Measurements from ENCODE around the gene ZSWIM8. TPM values are rescaled to one million over a fixed set of nuclear protein-coding genes. Genes with fewer than 3 reads are reported as not detected.

The ZSWIM8 gene
- total and polyA plus RNA-seq, 2 of the 8 experiments (the other 6 are each of a cell fraction or from before 2014, with no cell fraction given) = 44.7 to 99.7 TPM

DNA sequence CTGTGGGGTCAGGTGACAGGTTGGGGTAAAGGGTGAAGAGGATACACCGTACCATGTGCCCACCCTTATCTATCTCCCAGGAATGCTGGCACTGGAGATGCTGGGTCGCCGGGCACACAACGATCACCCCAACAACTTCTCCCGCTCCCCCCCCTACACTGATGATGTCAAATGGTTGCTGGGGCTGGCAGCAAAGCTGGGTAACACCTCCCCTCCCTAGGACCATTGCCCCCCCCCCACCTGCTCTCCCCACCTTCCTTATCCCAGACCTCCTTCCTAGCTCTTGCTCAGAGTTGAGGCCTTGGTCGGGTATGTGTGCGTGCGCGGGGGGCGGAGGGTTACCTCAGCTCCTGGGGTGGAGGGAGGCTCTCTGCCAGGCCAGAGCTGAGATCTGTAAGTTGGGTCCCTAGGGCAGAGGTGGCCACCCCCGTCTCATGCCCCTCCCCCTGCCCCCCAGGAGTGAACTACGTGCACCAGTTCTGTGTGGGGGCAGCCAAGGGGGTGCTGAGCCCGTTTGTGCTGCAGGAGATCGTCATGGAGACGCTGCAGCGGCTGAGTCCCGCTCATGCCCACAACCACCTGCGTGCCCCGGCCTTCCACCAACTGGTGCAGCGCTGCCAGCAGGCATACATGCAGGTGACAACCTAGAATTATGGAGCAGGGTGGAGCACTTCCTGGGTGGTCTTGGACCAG lies 15.3 kb downstream of the ZSWIM8 start:
- H3K4me2 ChIP-seq (ENCODE audit: insufficient read depth in 1 of 2, low read depth in 2 of 2, low read length in 2 of 2) = no peak overlapping the region
- H3K36me3 ChIP-seq (ENCODE audit: control insufficient read depth in 2 of 4, insufficient read depth in 4 of 4, low read length in 3 of 4) = peaks cover 2 to 27% (median 18%) of the 10 kb centered on the region in 4 experiments; a peak in 7 of 8 replicates
- H2BK12ac ChIP-seq (ENCODE audit: low read depth, low read length) = no peak overlapping the region
- no peak overlapping the region for H4K5ac ChIP-seq (ENCODE audit: insufficient read length, low read depth, low read length)
- H2BK15ac ChIP-seq (ENCODE audit: low read length) = no peak overlapping the region
- H4K91ac ChIP-seq (replicated peaks; ENCODE audit: insufficient read length, low read length) = no peak overlapping the region
- H3K27ac ChIP-seq (ENCODE audit: low read depth, low read length) = no peak overlapping the region
- no peaks in the 10 kb centered on the region for H3K79me1 ChIP-seq (ENCODE audit: low read depth, low read length)
- no peaks in the 10 kb centered on the region for H3K4me1 ChIP-seq (replicated peaks in 1 of 4; ENCODE audit: control insufficient read depth in 3 of 4, insufficient read depth in 4 of 4, low read length in 3 of 4)
- DNase-seq (ENCODE audit: low read depth in 1 of 2, low spot score in 2 of 2) = no peak
- H3K56ac ChIP-seq (replicated peaks; ENCODE audit: insufficient read length, low read depth, low read length) = no peak overlapping the region
- no peak overlapping the region for H3K4ac ChIP-seq (replicated peaks; ENCODE audit: insufficient read length, low read depth, low read length)
- POLR2A ChIA-PET (ENCODE audit: partially characterized antibody) = interaction anchor here (0.6 to 12.1 kb wide), 6 partner anchors 7 to 58 kb away, joined by 3 to 137 read pairs (median 3); partner anchors contain the start of gene NDST2
- TF ChIP-seq, protein P1, sequence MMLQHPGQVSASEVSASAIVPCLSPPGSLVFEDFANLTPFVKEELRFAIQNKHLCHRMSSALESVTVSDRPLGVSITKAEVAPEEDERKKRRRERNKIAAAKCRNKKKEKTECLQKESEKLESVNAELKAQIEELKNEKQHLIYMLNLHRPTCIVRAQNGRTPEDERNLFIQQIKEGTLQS (IDR thresholded peaks at IDR 0.05; ENCODE audit: insufficient read depth, low read depth, low read length) = no peak
- no peak for TF ChIP-seq TAF7 (optimal IDR thresholded peaks at IDR 0.05; ENCODE audit: borderline replicate concordance, low read depth, low read length)
- TF ChIP-seq POLR2A (IDR thresholded peaks at IDR 0.05; ENCODE audit: control extremely low read depth in 1 of 2, low read depth in 2 of 2, low read length in 2 of 2) = peak in 1 of 2 experiments; percentile 9; a peak in 1 of 3 replicates
- H2BK5ac ChIP-seq (ENCODE audit: low read depth, low read length) = no peak overlapping the region
- no peak overlapping the region for H2BK20ac ChIP-seq (ENCODE audit: low read length)
- no peak overlapping the region for H3K18ac ChIP-seq (ENCODE audit: extremely low read depth, low read length)
- FAIRE-seq = no peak
- H3K27me3 ChIP-seq (replicated peaks in 1 of 4; ENCODE audit: control insufficient read depth in 3 of 4, extremely low read depth in 1 of 4, insufficient read depth in 3 of 4, low read length in 3 of 4) = no peaks in the 10 kb centered on the region
- no peak overlapping the region for H3K9ac ChIP-seq (replicated peaks in 1 of 4; ENCODE audit: extremely low read depth in 1 of 4, low read depth in 3 of 4, low read length in 3 of 4)
- no peaks in the 10 kb centered on the region for H3K23me2 ChIP-seq (ENCODE audit: low read depth, low read length)
- 89% methylated on average over 19 of the region's 20 CpGs; no CpG with 5 or more reads in 1 of the 2 experiments for WGBS, 2 experiments (ENCODE audit: extremely low coverage in 1 of 2, insufficient coverage in 1 of 2, insufficient read length in 1 of 2, insufficient replicate concordance in 2 of 2, low coverage in 1 of 2, low lambda C conversion rate in 2 of 2, missing lambda C conversion rate in 1 of 2)
- CTCF ChIA-PET (ENCODE audit: partially characterized antibody) = interaction anchor here (1.1 kb wide), 1 partner anchor 13 kb away, joined by 3 read pairs; no protein-coding TSS in a partner anchor
- H3K79me2 ChIP-seq (ENCODE audit: control insufficient read depth in 1 of 2, insufficient read depth in 2 of 2, low read length in 2 of 2) = no peaks in the 10 kb centered on the region
- no peak overlapping the region for H3K4me3 ChIP-seq (ENCODE audit: extremely low read depth in 1 of 4, insufficient read depth in 2 of 4, low read depth in 3 of 4, low read length in 4 of 4)
- H2AK5ac ChIP-seq (ENCODE audit: low read depth, low read length) = no peak overlapping the region
- no peak overlapping the region for H3K14ac ChIP-seq (ENCODE audit: insufficient read length)
- no peak overlapping the region for H3K23ac ChIP-seq (ENCODE audit: insufficient read length)
- H4K20me1 ChIP-seq (replicated peaks in 1 of 2; ENCODE audit: control insufficient read depth in 1 of 2, insufficient read depth in 2 of 2, low read length in 2 of 2) = peaks cover 0 to 10% of the 10 kb centered on the region in 2 experiments
- H3K9me3 ChIP-seq (ENCODE audit: insufficient read depth in 2 of 2, low read depth in 1 of 2, low read length in 1 of 2) = no peaks in the 10 kb centered on the region
- H4K8ac ChIP-seq (ENCODE audit: extremely low read depth, insufficient read depth, low read length) = no peak overlapping the region; the same call in 1 of the 2 replicates
- no peak overlapping the region for H2BK120ac ChIP-seq (replicated peaks; ENCODE audit: low read depth, low read length)
- no peak overlapping the region for H2AFZ ChIP-seq (ENCODE audit: low read length)
